GM13976 (cell line): ENCODE measurements around the gene NCKAP1.
"Not testable (repeated sequence)": the region's sequence is repeated elsewhere in the genome, so short reads cannot be mapped to it uniquely, and the experiment has no call there.

ENCODE experiments used
- DNase-seq: peaks from one replicate; pipeline ENCODE4 v3.0.0; 2012; ENCODE audit warnings: low spot score
- in situ Hi-C: fragments of 300-500 bp; cut with MboI; formaldehyde crosslinking; loops from one replicate; pipeline ENCODE4 v1.12.0; 2022; ENCODE audit warnings: low sequenced_read_pairs, mixed read lengths, inconsistent platforms; ENCODE audit not compliant: unreplicated experiment
- TF ChIP-seq, protein P1 (sequence below): IDR thresholded peaks from 2 replicates; pipeline ENCODE4 v1.5.1; 2012; ENCODE audit warnings: borderline replicate concordance, mild to moderate bottlenecking; ENCODE audit not compliant: insufficient read depth; ENCODE audit errors: extremely low read depth, missing control alignments, control extremely low read depth

Gene NCKAP1

DNA sequence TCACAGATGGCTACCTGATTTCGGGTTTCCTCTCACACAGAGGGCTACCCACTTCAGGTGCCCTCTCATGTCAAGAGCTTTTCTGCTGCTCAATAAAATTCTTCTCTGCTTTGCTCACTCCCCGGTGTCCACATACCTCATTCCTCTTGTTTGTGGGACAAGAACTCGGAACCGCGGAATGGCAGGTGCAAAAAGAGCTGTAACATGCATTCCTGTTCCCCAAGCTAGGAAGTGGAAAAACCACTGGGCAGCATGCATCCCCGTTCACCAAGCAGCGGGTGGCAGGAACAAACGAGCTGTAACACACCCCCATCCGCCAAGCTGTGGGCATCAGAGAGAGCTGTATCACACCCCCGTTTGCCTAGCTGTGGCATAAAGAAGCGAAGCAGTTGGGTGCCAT lies 144.6 kb downstream of the NCKAP1 start:
- TF ChIP-seq, protein P1, sequence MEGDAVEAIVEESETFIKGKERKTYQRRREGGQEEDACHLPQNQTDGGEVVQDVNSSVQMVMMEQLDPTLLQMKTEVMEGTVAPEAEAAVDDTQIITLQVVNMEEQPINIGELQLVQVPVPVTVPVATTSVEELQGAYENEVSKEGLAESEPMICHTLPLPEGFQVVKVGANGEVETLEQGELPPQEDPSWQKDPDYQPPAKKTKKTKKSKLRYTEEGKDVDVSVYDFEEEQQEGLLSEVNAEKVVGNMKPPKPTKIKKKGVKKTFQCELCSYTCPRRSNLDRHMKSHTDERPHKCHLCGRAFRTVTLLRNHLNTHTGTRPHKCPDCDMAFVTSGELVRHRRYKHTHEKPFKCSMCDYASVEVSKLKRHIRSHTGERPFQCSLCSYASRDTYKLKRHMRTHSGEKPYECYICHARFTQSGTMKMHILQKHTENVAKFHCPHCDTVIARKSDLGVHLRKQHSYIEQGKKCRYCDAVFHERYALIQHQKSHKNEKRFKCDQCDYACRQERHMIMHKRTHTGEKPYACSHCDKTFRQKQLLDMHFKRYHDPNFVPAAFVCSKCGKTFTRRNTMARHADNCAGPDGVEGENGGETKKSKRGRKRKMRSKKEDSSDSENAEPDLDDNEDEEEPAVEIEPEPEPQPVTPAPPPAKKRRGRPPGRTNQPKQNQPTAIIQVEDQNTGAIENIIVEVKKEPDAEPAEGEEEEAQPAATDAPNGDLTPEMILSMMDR: no peak
- DNase-seq: no peak
- in situ Hi-C loops: no loop called here

DNA sequence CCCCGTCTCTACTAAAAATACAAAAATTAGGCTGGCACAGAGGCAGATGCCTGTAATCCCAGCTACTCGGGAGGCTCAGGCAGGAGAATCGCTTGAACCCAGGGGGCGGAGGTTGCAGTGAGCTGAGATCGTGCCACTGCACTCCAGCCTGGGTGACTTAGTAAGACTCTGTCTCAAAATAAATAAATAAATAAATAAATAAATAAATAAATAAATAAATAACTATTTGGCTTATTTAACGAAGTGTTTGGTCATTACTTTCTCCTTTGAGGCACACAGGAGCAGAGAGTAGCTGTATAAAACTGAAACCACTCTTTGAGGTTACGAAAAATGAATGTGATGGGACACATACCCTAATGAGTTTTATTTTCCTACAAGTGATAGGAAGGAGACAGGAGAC lies 145.2 kb downstream of the NCKAP1 start:
- DNase-seq, in situ Hi-C loops: not testable (repeated sequence)

DNA sequence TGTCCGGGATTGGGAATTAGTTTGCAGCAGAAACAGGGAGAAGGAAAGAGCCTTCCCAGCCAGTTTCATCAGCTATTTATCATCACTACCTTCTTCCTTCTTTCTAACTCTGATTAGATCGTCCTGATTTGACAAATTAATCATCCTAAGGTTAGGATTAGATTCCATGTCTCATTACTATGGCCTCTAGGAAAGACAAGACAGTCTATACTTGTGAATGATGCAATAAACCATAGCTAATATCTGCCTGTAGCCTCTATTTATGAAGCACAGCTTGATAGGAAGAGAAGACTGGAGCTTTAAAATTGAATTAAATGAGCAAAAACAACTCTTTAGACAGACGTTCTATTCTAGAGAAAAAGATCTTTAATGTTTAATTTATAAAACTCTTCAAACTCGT lies 146.6 kb downstream of the NCKAP1 start:
- DNase-seq: no peak
- TF ChIP-seq, protein P1: no peak
- in situ Hi-C loops: no loop called here

DNA sequence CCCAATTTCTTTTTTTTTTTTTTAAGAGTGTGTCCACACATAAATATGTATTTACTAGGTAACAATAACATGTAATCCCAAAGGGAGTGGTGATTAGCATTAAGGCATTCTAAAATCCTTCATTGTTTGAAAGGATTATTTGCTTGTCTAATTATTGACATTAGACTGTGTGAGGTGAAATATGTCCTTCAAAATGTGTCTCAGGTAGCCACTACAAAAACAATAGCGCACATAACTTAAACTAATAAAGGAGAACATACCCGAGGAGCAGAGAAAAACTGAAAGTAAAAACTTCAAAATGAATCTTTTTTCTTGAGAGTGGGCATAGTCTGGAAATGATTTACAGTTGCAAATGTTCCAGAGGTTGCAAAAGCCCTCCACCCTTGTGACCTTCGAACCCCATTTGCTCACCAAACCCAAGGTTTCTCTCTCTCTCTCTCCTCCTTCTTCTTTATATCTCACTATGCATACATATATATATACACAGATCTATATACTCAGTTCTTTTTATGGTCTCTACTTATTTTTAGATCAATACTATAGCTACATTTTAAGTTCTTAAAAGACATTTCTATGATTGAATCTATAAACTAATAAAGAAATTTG lies 147.4 kb downstream of the NCKAP1 start:
- DNase-seq: no peak
- in situ Hi-C loops: no loop called here
- TF ChIP-seq, protein P1: no peak

DNA sequence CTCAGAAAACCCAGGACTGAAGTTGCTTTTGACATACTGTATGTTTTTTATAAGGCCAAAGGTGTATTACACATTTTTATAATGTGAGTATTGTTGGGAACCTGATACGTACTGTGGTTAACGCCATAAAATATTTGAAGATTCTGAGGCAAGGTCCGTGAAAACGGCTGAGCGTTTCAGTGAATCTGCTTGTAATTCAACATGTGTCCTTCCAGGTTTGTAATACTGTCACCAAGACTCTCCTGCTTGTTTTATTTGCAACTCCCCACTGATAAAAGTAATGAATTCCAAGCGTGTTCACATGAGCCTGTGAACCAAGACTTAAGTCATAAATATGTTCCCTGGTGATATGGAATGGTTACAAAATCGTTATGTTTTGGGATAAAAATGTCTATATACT lies 148.0 kb downstream of the NCKAP1 start:
- DNase-seq: no peak
- TF ChIP-seq, protein P1: no peak
- in situ Hi-C loops: no loop called here

DNA sequence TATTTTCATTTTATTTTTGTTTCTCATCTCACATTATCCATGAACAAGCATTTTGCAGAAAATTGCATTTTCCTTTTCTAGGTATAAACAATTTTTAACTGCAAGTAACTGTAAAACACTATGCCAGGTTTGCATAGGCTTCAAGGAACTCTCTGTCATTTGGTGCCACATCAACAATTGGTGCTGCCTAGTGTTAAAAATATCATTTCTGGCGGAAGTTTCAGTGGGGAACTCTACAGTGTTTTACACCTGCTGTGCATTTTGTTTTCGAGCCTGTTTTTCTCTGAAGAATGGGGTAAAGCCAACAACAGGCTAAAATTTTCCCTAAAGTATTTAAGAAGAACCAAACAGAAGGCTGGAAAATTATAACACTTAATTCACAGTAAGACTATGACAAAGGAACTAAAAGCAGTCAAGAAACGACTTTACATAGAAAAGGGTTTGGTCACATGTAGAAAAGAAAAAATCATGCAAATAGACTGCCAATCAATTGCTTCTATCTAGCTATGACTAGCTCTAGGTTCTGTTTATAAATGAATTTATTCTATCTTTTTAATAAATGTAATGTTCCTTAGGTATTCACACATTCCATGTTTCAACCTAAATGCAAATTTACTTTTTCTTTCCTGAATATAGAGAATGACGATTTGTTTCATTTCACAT lies 150.4 kb downstream of the NCKAP1 start:
- DNase-seq: no peak
- in situ Hi-C loops: no loop called here
- TF ChIP-seq, protein P1: no peak

DNA sequence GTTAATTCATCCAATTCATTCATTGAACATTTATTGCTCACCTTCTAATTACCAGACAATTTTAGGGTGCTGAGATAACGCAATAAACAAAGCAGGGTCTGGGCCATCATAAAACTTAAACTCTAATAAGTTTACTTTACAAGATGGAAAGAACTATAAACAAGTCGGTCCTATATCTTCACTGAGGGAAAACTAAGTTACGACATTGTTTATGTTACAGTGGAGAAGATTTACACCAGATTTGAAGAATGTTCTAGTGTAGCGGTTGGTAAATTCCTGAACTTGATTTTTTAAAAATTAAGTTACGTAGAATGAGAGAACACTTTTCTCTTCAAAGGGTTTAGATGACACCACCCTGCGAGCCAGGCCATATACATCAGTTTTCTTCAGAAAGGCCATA lies 151.2 kb downstream of the NCKAP1 start:
- TF ChIP-seq, protein P1: no peak

More for the DNA sequence above, 151.2 kb downstream of the NCKAP1 start:
- in situ Hi-C loops: no loop called here
- no peak for DNase-seq
